Measurements from ENCODE around the gene RASAL1.

DNA sequence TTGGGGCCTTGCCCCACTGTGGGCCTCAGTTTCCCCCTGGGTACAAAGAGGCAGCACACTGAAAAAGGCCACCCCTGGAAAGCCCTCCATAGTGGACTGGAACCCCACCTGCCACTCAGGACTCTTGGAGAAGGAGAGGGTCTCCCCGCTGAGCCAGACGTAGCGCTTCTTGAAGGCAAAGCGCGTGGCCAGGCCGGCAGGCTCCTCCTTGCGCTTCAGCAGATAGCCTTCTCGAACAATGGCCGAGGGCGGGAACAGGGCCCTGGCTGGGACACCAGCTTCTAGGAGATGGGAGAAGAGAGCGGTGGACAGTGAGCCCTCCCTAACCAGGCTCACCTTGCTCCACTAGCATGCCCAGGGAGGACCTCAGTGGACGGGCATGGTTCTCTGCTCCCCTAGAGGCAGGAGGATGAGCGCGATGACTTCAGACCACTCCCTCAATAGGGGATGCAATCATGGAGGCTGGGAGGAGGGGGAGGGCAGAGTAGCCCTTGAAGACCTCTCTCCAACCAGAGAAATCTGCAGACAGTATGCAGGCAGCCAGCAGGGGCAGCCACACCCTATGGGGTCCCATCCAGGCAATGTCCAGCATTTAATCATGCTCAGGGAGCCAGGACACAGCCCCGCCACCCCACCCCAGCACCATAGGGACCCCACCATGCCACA, 29.8 kb downstream of the RASAL1 start:
- TF ChIP-seq POLR2AphosphoS5 (IDR thresholded peaks at IDR 0.05; ENCODE audit: insufficient read depth in 1 of 2, low read depth in 1 of 2), result no peak
- TF ChIP-seq, protein P1, sequence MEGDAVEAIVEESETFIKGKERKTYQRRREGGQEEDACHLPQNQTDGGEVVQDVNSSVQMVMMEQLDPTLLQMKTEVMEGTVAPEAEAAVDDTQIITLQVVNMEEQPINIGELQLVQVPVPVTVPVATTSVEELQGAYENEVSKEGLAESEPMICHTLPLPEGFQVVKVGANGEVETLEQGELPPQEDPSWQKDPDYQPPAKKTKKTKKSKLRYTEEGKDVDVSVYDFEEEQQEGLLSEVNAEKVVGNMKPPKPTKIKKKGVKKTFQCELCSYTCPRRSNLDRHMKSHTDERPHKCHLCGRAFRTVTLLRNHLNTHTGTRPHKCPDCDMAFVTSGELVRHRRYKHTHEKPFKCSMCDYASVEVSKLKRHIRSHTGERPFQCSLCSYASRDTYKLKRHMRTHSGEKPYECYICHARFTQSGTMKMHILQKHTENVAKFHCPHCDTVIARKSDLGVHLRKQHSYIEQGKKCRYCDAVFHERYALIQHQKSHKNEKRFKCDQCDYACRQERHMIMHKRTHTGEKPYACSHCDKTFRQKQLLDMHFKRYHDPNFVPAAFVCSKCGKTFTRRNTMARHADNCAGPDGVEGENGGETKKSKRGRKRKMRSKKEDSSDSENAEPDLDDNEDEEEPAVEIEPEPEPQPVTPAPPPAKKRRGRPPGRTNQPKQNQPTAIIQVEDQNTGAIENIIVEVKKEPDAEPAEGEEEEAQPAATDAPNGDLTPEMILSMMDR (IDR thresholded peaks at IDR 0.05), result no peak
- no peak for TF ChIP-seq POLR2A (IDR thresholded peaks at IDR 0.05)
